HCT116 (cell line): ENCODE data around the gene CROT. TPM values are rescaled to one million over a fixed set of nuclear protein-coding genes. Genes with fewer than 3 reads are reported as not detected.

Experiments used
- ATAC-seq: fragments of 200-7000 bp; cut with Tn5 transposase; 2 replicates; pipeline ENCODE4 v1.9.1; 2020; ENCODE audit warnings: mild to moderate bottlenecking, moderate library complexity
- BruUV-seq: library from RNA; stranded (reverse); fragments of 400-500 nt; replicated peaks from 2 replicates; lab custom pipeline; 2021; lab: Mats Ljungman, UMichigan
- CTCF ChIA-PET: fragments of 300-600 bp; sonication (Branson Sonifier 250); formaldehyde crosslinking; loops from one replicate; lab custom pipeline; 2021; ENCODE audit warnings: antibody characterized with exemption; lab: Charles Lee
- POLR2A ChIA-PET: fragments of 300-600, 350-600 bp; sonication (Branson Sonifier 250); formaldehyde crosslinking; loops from one replicate; lab custom pipeline; 2021; ENCODE audit warnings: antibody characterized with exemption; lab: Charles Lee
- RAD21 ChIA-PET, 2 experiments: fragments of 300-600 bp; sonication (Branson Sonifier 250); formaldehyde crosslinking; loops; one replicate each; lab custom pipeline; 2023; ENCODE audit warnings: low total read pairs in 2 of 2; ENCODE audit not compliant: uncharacterized antibody in 2 of 2, unreplicated experiment in 2 of 2, low non-redundant PET in 1 of 2; lab: Charles Lee
- DNase-seq: peaks from one replicate; pipeline ENCODE4 v3.0.0-alpha.2; 2010; ENCODE audit warnings: low read depth, low spot score
- H2AFZ ChIP-seq: fragments of 200-600 bp; shearing (Covaris generic), sonication (generic); 2 replicates; pipeline ENCODE4 v1.6.1; 2017; ENCODE audit warnings: low read depth, mixed run types, mixed read lengths, antibody characterized with exemption, low read length; ENCODE audit not compliant: poor library complexity, severe bottlenecking
- H3K27ac ChIP-seq: 2 replicates; pipeline ENCODE4 v1.5.1; 2012; ENCODE audit warnings: low read depth, low read length
- H3K27me3 ChIP-seq: fragments of 200-600 bp; sonication (generic); 2 replicates; pipeline ENCODE4 v1.6.1; 2016; ENCODE audit warnings: mixed run types, low read length, mixed read lengths; ENCODE audit not compliant: insufficient read depth
- H3K36me3 ChIP-seq, 2 experiments: fragments of 200-500 bp in 1 of 2; fragments of 200-600 bp in 1 of 2; sonication (Bioruptor generic) in 1 of 2; sonication (generic) in 1 of 2; 2 replicates each; pipeline versions ENCODE4 v1.5.1 to v1.6.1; 2014 to 2016; ENCODE audit warnings: low read length in 2 of 2, inconsistent platforms in 1 of 2, mixed read lengths in 1 of 2, mixed run types in 1 of 2; ENCODE audit not compliant: insufficient read depth in 2 of 2, control insufficient read depth in 1 of 2
- H3K4me1 ChIP-seq, 2 experiments: fragments of 200-600 bp in 1 of 2; sonication (generic) in 1 of 2; 2 replicates each; pipeline versions ENCODE4 v1.5.1 to v1.6.1; 2012 to 2017; ENCODE audit warnings: low read length in 2 of 2, inconsistent platforms in 1 of 2, mild to moderate bottlenecking in 1 of 2, mixed read lengths in 1 of 2, mixed run types in 1 of 2, moderate library complexity in 1 of 2; ENCODE audit not compliant: insufficient read depth in 2 of 2, control insufficient read depth in 1 of 2
- H3K4me2 ChIP-seq: fragments of 200-600 bp; sonication (generic); 2 replicates; pipeline ENCODE4 v1.6.1; 2017; ENCODE audit warnings: mixed run types, low read length, mixed read lengths
- H3K4me3 ChIP-seq, 2 experiments: fragments of 200-600 bp in 1 of 2; sonication (generic) in 1 of 2; replicated peaks in 1 of 2; 2 replicates each; pipeline ENCODE4 v1.5.1; 2011 to 2016; ENCODE audit warnings: low read length in 2 of 2, control low read depth in 1 of 2, low read depth in 1 of 2, mild to moderate bottlenecking in 1 of 2, mixed read lengths in 1 of 2, mixed run types in 1 of 2
- H3K79me2 ChIP-seq: fragments of 200-600 bp; sonication (generic); 2 replicates; pipeline ENCODE4 v1.6.1; 2017; ENCODE audit warnings: mild to moderate bottlenecking, mixed run types, low read length, moderate library complexity, mixed read lengths; ENCODE audit not compliant: insufficient read depth
- H3K9ac ChIP-seq: fragments of 200-600 bp; sonication (generic); 2 replicates; pipeline ENCODE4 v1.6.1; 2016; ENCODE audit warnings: low read length, mixed read lengths
- H3K9me2 ChIP-seq: fragments of 200-600 bp; sonication (generic), shearing (Covaris generic); 2 replicates; pipeline ENCODE4 v1.6.1; 2017; ENCODE audit warnings: mixed run types, mild to moderate bottlenecking, moderate library complexity; ENCODE audit not compliant: insufficient read depth
- H3K9me3 ChIP-seq, 2 experiments: fragments of 200-500 bp in 1 of 2; fragments of 200-600 bp in 1 of 2; sonication (Bioruptor generic) in 1 of 2; sonication (generic) in 1 of 2; 2 replicates each; pipeline ENCODE4 v1.6.1; 2014 to 2017; ENCODE audit warnings: low read length in 2 of 2, mixed read lengths in 2 of 2, inconsistent platforms in 1 of 2, low read depth in 1 of 2, mild to moderate bottlenecking in 1 of 2, mixed run types in 1 of 2, moderate library complexity in 1 of 2; ENCODE audit not compliant: control insufficient read depth in 1 of 2, insufficient read depth in 1 of 2
- H4K20me1 ChIP-seq: fragments of 200-600 bp; sonication (generic), shearing (Covaris generic); 2 replicates; pipeline ENCODE4 v1.6.1; 2017; ENCODE audit warnings: mixed run types, mild to moderate bottlenecking, moderate library complexity; ENCODE audit not compliant: insufficient read depth
- EZH2phosphoT487 ChIP-seq: fragments of 200-600 bp; IDR thresholded peaks from 2 replicates; pipeline ENCODE4 v1.6.1; 2018; ENCODE audit warnings: antibody characterized with exemption, borderline replicate concordance
- FOSL1 ChIP-seq: IDR thresholded peaks from 2 replicates; pipeline ENCODE4 v1.6.1; 2012; ENCODE audit warnings: low read depth
- POLR2A ChIP-seq: IDR thresholded peaks from 2 replicates; pipeline ENCODE4 v1.7.0; 2011; ENCODE audit warnings: borderline replicate concordance; ENCODE audit not compliant: insufficient read depth, insufficient read length; ENCODE audit errors: extremely low read depth
- SIN3A ChIP-seq: IDR thresholded peaks from 2 replicates; pipeline ENCODE4 v1.6.1; 2012; ENCODE audit warnings: low read depth
- SP1 ChIP-seq: IDR thresholded peaks from 2 replicates; pipeline ENCODE4 v1.6.1; 2012; ENCODE audit warnings: low read depth
- SRF ChIP-seq: IDR thresholded peaks from 2 replicates; pipeline ENCODE4 v1.6.1; 2012; ENCODE audit warnings: low read depth
- TCF7L2 ChIP-seq: IDR thresholded peaks from 2 replicates; pipeline ENCODE4 v1.7.0; 2011; ENCODE audit warnings: borderline replicate concordance, inconsistent platforms; ENCODE audit not compliant: insufficient read depth, insufficient read length; ENCODE audit errors: extremely low read depth
- YY1 ChIP-seq: IDR thresholded peaks from 2 replicates; pipeline ENCODE4 v1.6.1; 2011; ENCODE audit warnings: low read length, low read depth, moderate library complexity, mild to moderate bottlenecking; ENCODE audit not compliant: insufficient replicate concordance; ENCODE audit errors: extremely low read depth
- ZNF274 ChIP-seq: fragments of 200-500 bp; sonication (Bioruptor generic); IDR thresholded peaks from 2 replicates; pipeline ENCODE4 v1.6.1; 2014; ENCODE audit warnings: mild to moderate bottlenecking, low read depth, low read length, inconsistent platforms
- intact Hi-C: fragments of 100-400 bp; cut with micrococcal nuclease; formaldehyde crosslinking; loops from 2 replicates; pipeline ENCODE4 v1.10.0; 2022
- total RNA-seq: library from RNA; stranded (reverse); gene quantifications from one replicate; pipeline ENCODE4 v1.2.1, GENCODE V29; 2021; ENCODE audit not compliant: unreplicated experiment
- TF ChIP-seq, protein P1 (sequence below): IDR thresholded peaks from 2 replicates; pipeline ENCODE4 v1.6.1; 2012

Gene CROT
- total RNA-seq, 1 experiment from 2014 or later: 0.07 TPM

DNA sequence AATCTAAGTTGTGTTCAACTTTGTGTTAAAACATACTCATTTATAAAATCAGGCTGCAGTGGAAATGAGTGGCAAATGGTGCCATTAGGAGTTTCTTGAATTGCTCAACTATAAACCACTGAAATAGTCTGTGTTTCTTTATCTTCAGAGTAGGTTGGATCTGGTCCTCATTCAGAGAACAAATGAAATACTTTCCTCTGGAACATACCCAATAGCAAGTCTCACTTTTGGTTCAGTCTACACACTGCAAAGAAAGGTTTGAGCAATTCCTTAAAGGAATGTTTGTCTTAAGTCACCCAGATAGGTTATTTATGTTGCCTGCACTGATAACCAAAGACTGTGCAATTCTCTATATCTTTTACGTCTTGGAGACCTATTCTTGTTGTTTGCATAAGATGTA lies 67.6 kb downstream of the CROT start (continued):
- TF ChIP-seq TCF7L2 (no peak), SRF (no peak)
- TF ChIP-seq, protein P1, sequence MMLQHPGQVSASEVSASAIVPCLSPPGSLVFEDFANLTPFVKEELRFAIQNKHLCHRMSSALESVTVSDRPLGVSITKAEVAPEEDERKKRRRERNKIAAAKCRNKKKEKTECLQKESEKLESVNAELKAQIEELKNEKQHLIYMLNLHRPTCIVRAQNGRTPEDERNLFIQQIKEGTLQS: no peak
- TF ChIP-seq, all 23 proteins: peak for 0

DNA sequence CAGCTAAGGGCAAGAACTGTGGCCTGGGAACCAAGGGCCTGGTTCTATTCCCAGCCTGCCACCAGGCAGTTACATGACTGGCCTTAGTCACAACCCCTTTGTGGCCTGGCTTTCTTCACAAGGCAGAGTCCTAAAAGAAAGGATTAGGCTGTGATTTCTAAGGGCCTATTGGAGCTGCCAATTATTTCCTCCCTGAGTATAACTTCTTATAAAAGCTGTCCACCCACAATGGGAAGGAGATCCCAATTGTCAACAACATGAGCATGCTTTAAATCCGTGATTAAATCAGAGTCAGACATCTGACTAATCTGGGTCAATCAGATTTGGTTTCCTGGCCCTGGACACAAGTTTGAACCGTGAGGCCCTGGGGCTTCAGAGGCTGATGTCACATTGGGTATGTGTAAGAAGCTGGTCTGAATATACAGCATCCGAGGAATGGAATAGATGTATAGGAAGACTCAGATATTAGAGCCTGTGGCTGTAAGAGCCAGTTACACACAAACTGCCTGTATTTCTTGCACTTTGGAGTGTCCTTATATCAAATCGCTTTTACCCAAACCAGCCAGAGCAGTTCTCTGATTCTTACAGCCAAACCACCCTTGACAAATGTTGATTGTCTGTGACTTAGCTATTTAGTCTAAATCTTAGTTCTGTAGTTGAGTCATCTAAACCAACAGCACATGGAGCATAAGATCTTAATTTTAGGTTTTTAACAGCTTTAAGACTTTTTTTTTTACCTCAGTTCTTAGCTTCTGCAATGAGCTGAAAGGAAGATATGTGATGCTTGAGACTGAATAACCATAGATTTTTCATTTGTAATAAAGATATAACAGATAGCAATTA lies 68.7 kb downstream of the CROT start:
- H3K4me2 ChIP-seq: no peak overlapping the region
- no peak for ATAC-seq
- ChIA-PET RAD21 (no interaction called here), CTCF (interaction anchor here (1.0 to 4.2 kb wide), 2 partner anchors 97 to 102 kb away, joined by 4 to 28 read pairs; no protein-coding TSS in a partner anchor), POLR2A (no interaction called here)
- no peaks in the 10 kb centered on the region for H4K20me1 ChIP-seq
- DNase-seq: no peak
- no peak overlapping the region for H3K4me3 ChIP-seq
- intact Hi-C loops: no loop called here
- no peaks in the 10 kb centered on the region for H3K4me1 ChIP-seq
- no peak overlapping the region for H3K27ac ChIP-seq
- no peak for TF ChIP-seq SIN3A
- no peak for TF ChIP-seq FOSL1
- TF ChIP-seq YY1: no peak
- no peak for TF ChIP-seq ZNF274
- no peak for TF ChIP-seq SP1
- TF ChIP-seq EZH2phosphoT487: no peak
- no peak for TF ChIP-seq POLR2A
- no peak overlapping the region for H3K9ac ChIP-seq
- no peaks in the 10 kb centered on the region for H3K36me3 ChIP-seq
- H3K9me3 ChIP-seq: no peaks in the 10 kb centered on the region
- H3K79me2 ChIP-seq: no peaks in the 10 kb centered on the region
- no TSS peak for BruUV-seq
- H2AFZ ChIP-seq: no peak overlapping the region
- no peaks in the 10 kb centered on the region for H3K9me2 ChIP-seq
- no peaks in the 10 kb centered on the region for H3K27me3 ChIP-seq
